Measurements from ENCODE around the gene CEP112. TPM values are rescaled to one million over a fixed set of nuclear protein-coding genes. Genes with fewer than 3 reads are reported as not detected.

The CEP112 gene
- total RNA-seq, 4 donors from 2014 or later: 0.53 to 41.3 (median 5.7) TPM

DNA sequence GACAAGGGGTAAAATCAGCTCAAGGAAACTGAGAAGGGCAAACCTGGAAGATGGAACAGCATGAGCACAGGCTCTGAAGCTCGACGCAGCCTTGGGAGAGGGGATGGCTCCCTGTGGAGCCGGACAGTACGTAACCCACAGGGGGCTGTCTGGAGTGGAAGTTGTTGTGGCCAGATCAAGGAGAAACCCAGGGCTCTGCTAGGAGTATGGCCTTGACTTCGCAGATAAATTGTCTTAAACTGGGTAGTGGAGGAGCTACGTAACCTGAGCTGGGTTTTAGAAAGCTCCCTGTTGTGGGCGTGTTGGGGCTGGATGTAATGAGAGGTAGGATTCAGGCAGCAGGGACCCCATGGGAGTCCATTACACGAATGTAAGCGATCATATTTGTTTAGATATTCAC lies 605.0 kb downstream of the CEP112 start:
- no peak overlapping the region for H3K4me3 ChIP-seq
- H3K9me3 ChIP-seq: no peaks in the 10 kb centered on the region
- TF ChIP-seq, protein P1, sequence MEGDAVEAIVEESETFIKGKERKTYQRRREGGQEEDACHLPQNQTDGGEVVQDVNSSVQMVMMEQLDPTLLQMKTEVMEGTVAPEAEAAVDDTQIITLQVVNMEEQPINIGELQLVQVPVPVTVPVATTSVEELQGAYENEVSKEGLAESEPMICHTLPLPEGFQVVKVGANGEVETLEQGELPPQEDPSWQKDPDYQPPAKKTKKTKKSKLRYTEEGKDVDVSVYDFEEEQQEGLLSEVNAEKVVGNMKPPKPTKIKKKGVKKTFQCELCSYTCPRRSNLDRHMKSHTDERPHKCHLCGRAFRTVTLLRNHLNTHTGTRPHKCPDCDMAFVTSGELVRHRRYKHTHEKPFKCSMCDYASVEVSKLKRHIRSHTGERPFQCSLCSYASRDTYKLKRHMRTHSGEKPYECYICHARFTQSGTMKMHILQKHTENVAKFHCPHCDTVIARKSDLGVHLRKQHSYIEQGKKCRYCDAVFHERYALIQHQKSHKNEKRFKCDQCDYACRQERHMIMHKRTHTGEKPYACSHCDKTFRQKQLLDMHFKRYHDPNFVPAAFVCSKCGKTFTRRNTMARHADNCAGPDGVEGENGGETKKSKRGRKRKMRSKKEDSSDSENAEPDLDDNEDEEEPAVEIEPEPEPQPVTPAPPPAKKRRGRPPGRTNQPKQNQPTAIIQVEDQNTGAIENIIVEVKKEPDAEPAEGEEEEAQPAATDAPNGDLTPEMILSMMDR (IDR thresholded peaks at IDR 0.05): no peak
- no peak for TF ChIP-seq POLR2A (IDR thresholded peaks at IDR 0.05)
- no peak overlapping the region for H3K27ac ChIP-seq
- no peaks in the 10 kb centered on the region for H3K36me3 ChIP-seq
- peaks cover 0 to 19% (median 2%) of the 10 kb centered on the region in 4 donors for H3K4me1 ChIP-seq
- no peaks in the 10 kb centered on the region for H3K27me3 ChIP-seq
- DNase-seq: no peak

Other genes starting within 250 kb of the CEP112 start
- gene APOH, start 37.3 kb upstream of the CEP112 start, total RNA-seq: 1 to 10 TPM in 1 of 4 donors, not detected in 3; 1.1 TPM
- gene PRKCA, start 110.5 kb upstream of the CEP112 start, total RNA-seq: 10 to 100 TPM; 32.2 to 47.0 (median 43.5) TPM